Activated CD4-positive, alpha-beta T cell treated with anti-CD3 and anti-CD28 coated beads for 36 hours (primary cell): Measurements from ENCODE around the gene MTCH1. TPM values are rescaled to one million over a fixed set of nuclear protein-coding genes. Genes with fewer than 3 reads are reported as not detected.
A peak's percentile ranks its signal among the peaks of the same experiment; 100 is the strongest.
"Not testable (repeated sequence)": the region's sequence is repeated elsewhere in the genome, so short reads cannot be mapped to it uniquely, and the experiment has no call there.

Source experiments
- ATAC-seq: fragments of 200-7000 bp; cut with Tn5 transposase; one replicate; pipeline ENCODE4 v1.10.0; 2021; ENCODE audit warnings: mild to moderate bottlenecking, moderate library complexity
- CTCF ChIA-PET: fragments of 350-600 bp; sonication (Branson Sonifier 250); formaldehyde crosslinking; loops from one replicate; lab custom pipeline; 2021; ENCODE audit warnings: antibody characterized with exemption; lab: Charles Lee
- POLR2A ChIA-PET: fragments of 350-600 bp; sonication (Branson Sonifier 250); formaldehyde crosslinking; loops from one replicate; lab custom pipeline; 2021; ENCODE audit warnings: antibody characterized with exemption, inconsistent platforms; lab: Charles Lee
- DNase-seq: peaks from one replicate; pipeline ENCODE4 v3.0.0-alpha.2; 2020
- H3K27ac Mint-ChIP-seq: one replicate; pipeline ENCODE4 v1.8.0; 2021; ENCODE audit warnings: mixed read lengths
- H3K27me3 Mint-ChIP-seq: one replicate; pipeline ENCODE4 v1.8.0; 2021; ENCODE audit warnings: mixed read lengths
- H3K36me3 Mint-ChIP-seq: one replicate; pipeline ENCODE4 v1.8.0; 2021; ENCODE audit warnings: low read depth, mixed read lengths
- H3K4me1 Mint-ChIP-seq: one replicate; pipeline ENCODE4 v1.8.0; 2021; ENCODE audit warnings: mixed read lengths
- H3K4me3 Mint-ChIP-seq: one replicate; pipeline ENCODE4 v1.8.0; 2021; ENCODE audit warnings: mild to moderate bottlenecking, moderate library complexity, mixed read lengths
- H3K9me3 Mint-ChIP-seq: one replicate; pipeline ENCODE4 v1.8.0; 2021; ENCODE audit warnings: low read depth, mixed read lengths
- intact Hi-C, 2 experiments: fragments of 100-400 bp; cut with DNase I in 1 of 2; cut with micrococcal nuclease in 1 of 2; formaldehyde crosslinking; loops; one replicate each; pipeline versions ENCODE4 v1.14.2 to v1.15.1; 2022 to 2024; cut with DNase I, micrococcal nuclease
- total RNA-seq, 2 experiments: library from RNA; stranded (reverse); gene quantifications; one replicate each; pipeline ENCODE4 v1.2.3, GENCODE V29; 2021

The MTCH1 gene
- total RNA-seq, 2 experiments from 2014 or later = 72.9 to 92.9 TPM

GRCh38 chr6:36947570-36948351, 38.2 kb downstream of the MTCH1 start:
- DNase-seq (peak; percentile 57), ATAC-seq (peak; percentile 83)
- intact Hi-C loops = no loop called here
- CTCF ChIA-PET = interaction anchor here (0.7 to 1.4 kb wide), 4 partner anchors 33 to 70 kb away, joined by 3 to 4 read pairs (median 3); no protein-coding TSS in a partner anchor
- Mint-ChIP-seq H3K4me3 (no peak overlapping the region), H3K27me3 (no peaks in the 10 kb centered on the region), H3K27ac (peak overlapping the region; percentile 58), H3K36me3 (no peaks in the 10 kb centered on the region), H3K9me3 (no peaks in the 10 kb centered on the region), H3K4me1 (peaks cover 34% of the 10 kb centered on the region)
- POLR2A ChIA-PET = interaction anchor here (0.6 kb wide), 2 partner anchors 552 to 835 kb away, joined by 3 to 6 read pairs; partner anchors contain the start of gene CCDC167

GRCh38 chr6:36946526-36946925, 39.5 kb downstream of the MTCH1 start:
- Mint-ChIP-seq H3K4me1 (peaks cover 34% of the 10 kb centered on the region), H3K4me3 (no peak overlapping the region), H3K9me3 (no peaks in the 10 kb centered on the region), H3K27ac (no peak overlapping the region), H3K27me3 (no peaks in the 10 kb centered on the region), H3K36me3 (no peaks in the 10 kb centered on the region)
- ATAC-seq (no peak), DNase-seq (no peak)
- CTCF ChIA-PET = interaction anchor here (0.6 to 1.1 kb wide), 5 partner anchors 8 to 187 kb away, joined by 3 read pairs; partner anchors contain the start of gene PI16
- intact Hi-C loops = loop anchor here in 1 of 2 experiments (1.0 kb wide), 1 partner anchor 19 kb away; no protein-coding TSS in a partner anchor
- POLR2A ChIA-PET = no interaction called here

- ChIA-PET CTCF (interaction anchor here (1.5 kb wide), 1 partner anchor 72 kb away, joined by 3 read pairs; no protein-coding TSS in a partner anchor), POLR2A (no interaction called here)
- ATAC-seq (no peak), DNase-seq (no peak)
- Mint-ChIP-seq H3K9me3 (no peaks in the 10 kb centered on the region), H3K36me3 (no peaks in the 10 kb centered on the region), H3K4me3 (no peak overlapping the region), H3K27ac (no peak overlapping the region), H3K27me3 (no peaks in the 10 kb centered on the region), H3K4me1 (peaks cover 34% of the 10 kb centered on the region)
- intact Hi-C loops = no loop called here
Observed at GRCh38 chr6:36945301-36945700, 40.7 kb downstream of the MTCH1 start.

- Mint-ChIP-seq H3K36me3 (no peaks in the 10 kb centered on the region), H3K4me3 (no peak overlapping the region), H3K4me1 (peaks cover 28% of the 10 kb centered on the region), H3K27ac (no peak overlapping the region), H3K9me3 (no peaks in the 10 kb centered on the region), H3K27me3 (peaks cover under 1% of the 10 kb centered on the region)
- intact Hi-C loops = no loop called here
- CTCF ChIA-PET = interaction anchor here (0.6 to 1.5 kb wide), 2 partner anchors 71 to 177 kb away, joined by 3 read pairs; no protein-coding TSS in a partner anchor
- DNase-seq (no peak), ATAC-seq (no peak)
- POLR2A ChIA-PET = no interaction called here
Observed at GRCh38 chr6:36944650-36945049, 41.3 kb downstream of the MTCH1 start.

GRCh38 chr6:36942329-36942728, 43.7 kb downstream of the MTCH1 start:
- H3K36me3 Mint-ChIP-seq, POLR2A ChIA-PET, H3K9me3 Mint-ChIP-seq, CTCF ChIA-PET, H3K4me1 Mint-ChIP-seq, H3K4me3 Mint-ChIP-seq, DNase-seq, H3K27me3 Mint-ChIP-seq, H3K27ac Mint-ChIP-seq, intact Hi-C loops, ATAC-seq: not testable (repeated sequence)

- DNase-seq, ATAC-seq, H3K27me3 Mint-ChIP-seq, H3K27ac Mint-ChIP-seq, H3K9me3 Mint-ChIP-seq, CTCF ChIA-PET, intact Hi-C loops, POLR2A ChIA-PET, H3K36me3 Mint-ChIP-seq, H3K4me3 Mint-ChIP-seq, H3K4me1 Mint-ChIP-seq: not testable (repeated sequence)
Observed at GRCh38 chr6:36941561-36941960, 44.4 kb downstream of the MTCH1 start.

GRCh38 chr6:36940027-36940426, 46.0 kb downstream of the MTCH1 start:
- H3K4me3 Mint-ChIP-seq = no peak overlapping the region
- POLR2A ChIA-PET = no interaction called here
- H3K9me3 Mint-ChIP-seq = no peaks in the 10 kb centered on the region
- CTCF ChIA-PET = no interaction called here
- DNase-seq (no peak), ATAC-seq (no peak)
- peaks cover 3% of the 10 kb centered on the region for H3K27me3 Mint-ChIP-seq
- H3K4me1 Mint-ChIP-seq = peaks cover 4% of the 10 kb centered on the region
- intact Hi-C loops = no loop called here
- no peak overlapping the region for H3K27ac Mint-ChIP-seq
- no peaks in the 10 kb centered on the region for H3K36me3 Mint-ChIP-seq

GRCh38 chr6:36939005-36939404, 47.0 kb downstream of the MTCH1 start:
- intact Hi-C loops, H3K4me3 Mint-ChIP-seq, H3K36me3 Mint-ChIP-seq, ATAC-seq, H3K4me1 Mint-ChIP-seq, POLR2A ChIA-PET, H3K9me3 Mint-ChIP-seq, DNase-seq, H3K27me3 Mint-ChIP-seq, H3K27ac Mint-ChIP-seq: not testable (repeated sequence)
- CTCF ChIA-PET = interaction anchor here (0.6 kb wide), 1 partner anchor 419 kb away, joined by 4 read pairs; no protein-coding TSS in a partner anchor

GRCh38 chr6:36938536-36938935, 47.5 kb downstream of the MTCH1 start:
- Mint-ChIP-seq H3K27ac (no peak overlapping the region), H3K4me3 (no peak overlapping the region), H3K27me3 (peaks cover 3% of the 10 kb centered on the region), H3K9me3 (no peaks in the 10 kb centered on the region), H3K36me3 (no peaks in the 10 kb centered on the region), H3K4me1 (no peaks in the 10 kb centered on the region)
- intact Hi-C loops = no loop called here
- ATAC-seq (no peak), DNase-seq (no peak)
- ChIA-PET CTCF (interaction anchor here (0.6 kb wide), 1 partner anchor 418 kb away, joined by 4 read pairs; no protein-coding TSS in a partner anchor), POLR2A (no interaction called here)

GRCh38 chr6:36937896-36938295, 48.1 kb downstream of the MTCH1 start:
- intact Hi-C loops = no loop called here
- Mint-ChIP-seq H3K4me3 (no peak overlapping the region), H3K36me3 (no peaks in the 10 kb centered on the region), H3K9me3 (no peaks in the 10 kb centered on the region), H3K4me1 (no peaks in the 10 kb centered on the region), H3K27me3 (peaks cover 3% of the 10 kb centered on the region), H3K27ac (no peak overlapping the region)
- ATAC-seq (no peak), DNase-seq (no peak)
- ChIA-PET CTCF (interaction anchor here (0.9 kb wide), 1 partner anchor 389 kb away, joined by 5 read pairs; no protein-coding TSS in a partner anchor), POLR2A (no interaction called here)

- Mint-ChIP-seq H3K4me3 (no peak overlapping the region), H3K27me3 (peaks cover 3% of the 10 kb centered on the region), H3K9me3 (no peaks in the 10 kb centered on the region), H3K36me3 (no peaks in the 10 kb centered on the region), H3K27ac (no peak overlapping the region), H3K4me1 (no peaks in the 10 kb centered on the region)
- ChIA-PET CTCF (no interaction called here), POLR2A (interaction anchor here (0.5 to 0.6 kb wide), 2 partner anchors 161 to 357 kb away, joined by 6 to 9 read pairs; no protein-coding TSS in a partner anchor)
- intact Hi-C loops = no loop called here
- ATAC-seq = no peak
- no peak for DNase-seq
Observed at GRCh38 chr6:36936824-36937223, 49.2 kb downstream of the MTCH1 start.

- intact Hi-C loops = no loop called here
- POLR2A ChIA-PET = no interaction called here
- no peak for ATAC-seq
Observed at GRCh38 chr6:36934901-36935300, 51.1 kb downstream of the MTCH1 start.

More at GRCh38 chr6:36934901-36935300, 51.1 kb downstream of the MTCH1 start:
- H3K4me1 Mint-ChIP-seq = no peaks in the 10 kb centered on the region
- no peaks in the 10 kb centered on the region for H3K36me3 Mint-ChIP-seq
- CTCF ChIA-PET = no interaction called here
- H3K4me3 Mint-ChIP-seq = no peak overlapping the region
- no peaks in the 10 kb centered on the region for H3K9me3 Mint-ChIP-seq
- H3K27ac Mint-ChIP-seq = no peak overlapping the region
- no peak for DNase-seq
- H3K27me3 Mint-ChIP-seq = peaks cover 3% of the 10 kb centered on the region
